ENCODE results near the gene ZBTB7C. TPM values are rescaled to one million over a fixed set of nuclear protein-coding genes. Genes with fewer than 3 reads are reported as not detected.

Gene ZBTB7C
- total and polyA plus RNA-seq, 9 donors, result 1.5 to 26.6 (median 15.7) TPM

DNA sequence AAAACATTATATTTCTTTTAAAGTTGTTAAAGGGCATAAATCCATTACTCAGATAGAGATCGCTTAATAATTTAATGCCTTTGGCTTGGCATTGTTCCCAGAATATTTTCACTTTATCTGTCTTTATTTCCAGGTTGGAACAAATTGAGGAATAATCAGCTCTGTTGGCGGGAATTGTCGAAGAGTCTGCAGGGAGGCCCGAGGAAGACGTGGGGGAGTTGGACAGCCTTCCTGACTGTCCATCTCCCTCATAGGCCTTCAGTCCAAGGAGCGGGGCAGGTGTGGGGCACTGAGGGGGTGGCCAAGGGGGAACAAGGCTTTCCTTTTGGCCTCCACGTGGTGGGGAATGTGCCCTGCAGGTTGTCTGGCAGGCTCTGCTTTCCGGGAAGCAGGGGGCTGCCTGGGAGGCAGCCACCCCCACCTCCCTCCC lies 179.6 kb downstream of the ZBTB7C start:
- Histone ChIP-seq H3K36me3 (no peaks in the 10 kb centered on the region), H3K4me3 (no peak overlapping the region), H3K9me3 (no peaks in the 10 kb centered on the region), H3K27ac (peak overlapping the region in 1 of 2 donors; percentile 46), H3K27me3 (no peaks in the 10 kb centered on the region), H3K4me1 (ENCODE audit: insufficient read depth) (peaks cover 21% of the 10 kb centered on the region)
- DNase-seq, result peak in 3 of 5 donors; percentile 45 to 50 (median 46)
- intact Hi-C loops (cut with DNase I), result no loop called here
- WGBS, 3 donors, result 11 to 12% (median 12%) methylated on average over 7 to 8 of the region's 8 CpGs
- no peak for TF ChIP-seq EP300 (IDR thresholded peaks at IDR 0.05)
- TF ChIP-seq POLR2A (IDR thresholded peaks at IDR 0.05), result no peak
- TF ChIP-seq, protein P1, sequence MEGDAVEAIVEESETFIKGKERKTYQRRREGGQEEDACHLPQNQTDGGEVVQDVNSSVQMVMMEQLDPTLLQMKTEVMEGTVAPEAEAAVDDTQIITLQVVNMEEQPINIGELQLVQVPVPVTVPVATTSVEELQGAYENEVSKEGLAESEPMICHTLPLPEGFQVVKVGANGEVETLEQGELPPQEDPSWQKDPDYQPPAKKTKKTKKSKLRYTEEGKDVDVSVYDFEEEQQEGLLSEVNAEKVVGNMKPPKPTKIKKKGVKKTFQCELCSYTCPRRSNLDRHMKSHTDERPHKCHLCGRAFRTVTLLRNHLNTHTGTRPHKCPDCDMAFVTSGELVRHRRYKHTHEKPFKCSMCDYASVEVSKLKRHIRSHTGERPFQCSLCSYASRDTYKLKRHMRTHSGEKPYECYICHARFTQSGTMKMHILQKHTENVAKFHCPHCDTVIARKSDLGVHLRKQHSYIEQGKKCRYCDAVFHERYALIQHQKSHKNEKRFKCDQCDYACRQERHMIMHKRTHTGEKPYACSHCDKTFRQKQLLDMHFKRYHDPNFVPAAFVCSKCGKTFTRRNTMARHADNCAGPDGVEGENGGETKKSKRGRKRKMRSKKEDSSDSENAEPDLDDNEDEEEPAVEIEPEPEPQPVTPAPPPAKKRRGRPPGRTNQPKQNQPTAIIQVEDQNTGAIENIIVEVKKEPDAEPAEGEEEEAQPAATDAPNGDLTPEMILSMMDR (IDR thresholded peaks at IDR 0.05), result no peak

DNA sequence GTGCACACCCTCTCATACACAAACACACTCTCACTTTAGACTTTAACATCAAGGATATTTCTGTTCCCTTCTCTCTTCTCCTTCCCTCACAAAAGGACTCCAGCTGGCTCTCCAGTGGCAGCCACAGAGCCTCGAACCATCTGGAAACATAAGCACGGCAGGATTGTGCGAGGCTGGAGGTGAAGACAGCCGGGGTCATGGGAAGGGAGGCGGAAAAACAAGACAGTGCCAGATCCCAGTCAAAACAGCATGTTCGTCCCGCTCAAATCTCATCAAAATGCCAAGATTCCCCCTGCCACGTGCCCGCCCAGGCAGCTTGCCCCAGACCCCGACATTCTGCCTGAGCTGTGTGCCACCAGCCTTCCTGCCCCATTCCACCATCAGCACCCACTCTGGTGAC lies 180.3 kb downstream of the ZBTB7C start:
- no peaks in the 10 kb centered on the region for H3K27me3 ChIP-seq
- intact Hi-C loops (cut with DNase I), result no loop called here
- no peaks in the 10 kb centered on the region for H3K9me3 ChIP-seq
- H3K4me3 ChIP-seq, result no peak overlapping the region
- H3K4me1 ChIP-seq (ENCODE audit: insufficient read depth), result peaks cover 21% of the 10 kb centered on the region
- H3K36me3 ChIP-seq, result no peaks in the 10 kb centered on the region
- TF ChIP-seq POLR2A (IDR thresholded peaks at IDR 0.05) (no peak), EP300 (IDR thresholded peaks at IDR 0.05) (no peak)
- TF ChIP-seq, protein P1 (IDR thresholded peaks at IDR 0.05), result no peak
- peak in 1 of 5 donors; percentile 36 for DNase-seq
- WGBS, 3 donors, result 18 to 22% (median 21%) methylated on average over 10 of the region's 10 CpGs
- H3K27ac ChIP-seq, result peak overlapping the region in 1 of 2 donors; percentile 46

DNA sequence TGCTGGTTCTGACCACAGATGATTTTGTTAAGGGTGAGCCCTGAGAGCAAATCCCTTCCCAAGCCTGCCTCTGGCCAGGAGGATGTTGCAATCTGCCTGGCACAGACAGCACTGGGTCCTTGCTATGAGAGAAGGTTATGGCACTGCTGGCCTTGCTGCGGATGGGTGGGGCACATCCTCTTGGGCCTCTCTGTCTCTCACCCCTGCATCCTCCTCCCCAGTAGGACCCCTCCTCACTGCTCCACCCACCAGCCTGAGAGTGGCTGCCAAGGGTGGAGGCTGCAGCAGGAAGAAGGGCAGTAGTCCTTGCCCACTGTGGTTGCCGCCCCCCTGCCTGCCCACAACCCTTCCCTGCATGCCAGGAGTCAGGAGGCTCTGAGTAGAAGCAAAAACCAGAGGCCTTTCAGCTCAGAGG lies 180.9 kb downstream of the ZBTB7C start:
- DNase-seq, result peak; percentile 49 to 70 (median 64)
- intact Hi-C loops (cut with DNase I), result no loop called here

DNA sequence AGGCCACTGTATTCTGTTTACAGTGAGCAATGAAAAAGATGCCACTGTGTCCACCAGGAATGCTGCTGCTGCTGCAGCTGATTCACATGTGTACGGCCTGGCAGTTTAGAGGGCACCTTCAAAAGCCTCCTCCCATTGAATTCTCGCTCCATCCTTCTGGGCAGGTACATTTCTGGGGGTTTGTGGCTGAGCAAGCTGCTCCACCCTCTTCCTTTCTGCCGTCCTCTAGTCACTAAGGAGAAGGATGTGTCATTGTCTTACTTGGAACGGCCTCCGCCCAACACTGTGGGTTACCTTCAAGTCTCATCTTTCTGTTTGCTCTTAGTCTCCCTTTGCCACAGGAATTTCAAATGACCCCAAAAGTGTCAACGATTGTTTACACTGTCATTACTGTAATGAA lies 182.0 kb downstream of the ZBTB7C start:
- no peak overlapping the region for H3K27ac ChIP-seq
- intact Hi-C loops (cut with DNase I), result no loop called here
- peaks cover 25% of the 10 kb centered on the region for H3K4me1 ChIP-seq (ENCODE audit: insufficient read depth)
- no peaks in the 10 kb centered on the region for H3K36me3 ChIP-seq
- no peaks in the 10 kb centered on the region for H3K27me3 ChIP-seq
- H3K4me3 ChIP-seq, result no peak overlapping the region
- no peaks in the 10 kb centered on the region for H3K9me3 ChIP-seq
- DNase-seq, result no peak
- no peak for TF ChIP-seq POLR2A (IDR thresholded peaks at IDR 0.05)
- WGBS, 3 donors, result 87 to 95% (median 88%) methylated on average over 6 of the region's 6 CpGs

More for the DNA sequence above, 180.9 kb downstream of the ZBTB7C start:
- H3K27ac ChIP-seq, result peak overlapping the region in 1 of 2 donors; percentile 46
- H3K4me1 ChIP-seq (ENCODE audit: insufficient read depth), result peaks cover 21% of the 10 kb centered on the region
- no peaks in the 10 kb centered on the region for H3K27me3 ChIP-seq
- no peak overlapping the region for H3K4me3 ChIP-seq
- 57 to 59% (median 58%) methylated on average over 2 of the region's 2 CpGs for WGBS, 3 donors
- H3K9me3 ChIP-seq, result no peaks in the 10 kb centered on the region
- TF ChIP-seq POLR2A (IDR thresholded peaks at IDR 0.05) (no peak), EP300 (IDR thresholded peaks at IDR 0.05) (no peak)
- TF ChIP-seq, protein P1 (IDR thresholded peaks at IDR 0.05), result no peak
- H3K36me3 ChIP-seq, result no peaks in the 10 kb centered on the region

DNA sequence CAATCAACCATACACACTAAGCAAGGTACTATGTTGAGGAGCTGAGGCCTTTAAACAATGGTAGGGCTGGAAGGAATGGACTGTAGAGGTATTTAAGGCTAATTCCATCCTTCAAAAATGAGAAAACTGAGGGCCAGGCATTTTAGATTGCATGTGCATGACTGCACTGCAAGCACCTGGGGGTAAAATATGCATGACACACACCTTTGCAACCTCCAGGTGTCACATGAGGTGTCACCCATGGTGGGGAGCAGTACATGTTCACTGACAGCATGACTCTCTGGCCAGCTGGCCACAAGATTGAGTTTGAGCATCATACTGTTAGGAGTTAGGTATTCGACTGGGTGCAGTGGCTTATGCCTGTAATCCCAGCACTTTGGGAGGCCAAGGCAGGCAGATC lies 182.8 kb downstream of the ZBTB7C start:
- intact Hi-C loops (cut with DNase I), result no loop called here
- Histone ChIP-seq H3K27ac (no peak overlapping the region), H3K4me1 (ENCODE audit: insufficient read depth) (peaks cover 26% of the 10 kb centered on the region), H3K4me3 (no peak overlapping the region), H3K9me3 (no peaks in the 10 kb centered on the region), H3K27me3 (no peaks in the 10 kb centered on the region), H3K36me3 (no peaks in the 10 kb centered on the region)
- 94 to 100% (median 95%) methylated on average over 1 of the region's 1 CpG for WGBS, 3 donors
- no peak for DNase-seq
- TF ChIP-seq, protein P1 (IDR thresholded peaks at IDR 0.05), result no peak
- TF ChIP-seq POLR2A (IDR thresholded peaks at IDR 0.05), result no peak
- TF ChIP-seq EP300 (IDR thresholded peaks at IDR 0.05), result no peak
